Measurements from ENCODE around the gene GLG1.

DNA sequence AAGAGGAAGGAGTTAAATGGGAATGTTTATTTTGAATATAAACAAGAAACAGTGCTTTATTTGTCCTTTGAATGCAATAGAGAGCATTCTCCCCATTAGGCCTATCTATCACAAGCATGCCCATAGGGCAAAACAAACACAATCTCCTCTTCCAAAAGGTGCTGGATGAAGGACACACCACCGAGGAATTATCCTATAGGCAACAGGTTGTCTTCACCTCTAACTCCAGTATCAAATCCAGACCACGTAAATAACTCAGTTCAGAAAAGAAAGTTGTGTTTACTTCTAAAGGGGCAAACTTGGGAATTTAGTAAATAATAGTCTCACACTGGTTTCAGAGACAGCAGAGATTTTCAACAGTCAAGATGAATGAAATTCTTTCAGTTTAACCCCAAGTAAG, 101.9 kb downstream of the GLG1 start:
- TF ChIP-seq, protein P1, sequence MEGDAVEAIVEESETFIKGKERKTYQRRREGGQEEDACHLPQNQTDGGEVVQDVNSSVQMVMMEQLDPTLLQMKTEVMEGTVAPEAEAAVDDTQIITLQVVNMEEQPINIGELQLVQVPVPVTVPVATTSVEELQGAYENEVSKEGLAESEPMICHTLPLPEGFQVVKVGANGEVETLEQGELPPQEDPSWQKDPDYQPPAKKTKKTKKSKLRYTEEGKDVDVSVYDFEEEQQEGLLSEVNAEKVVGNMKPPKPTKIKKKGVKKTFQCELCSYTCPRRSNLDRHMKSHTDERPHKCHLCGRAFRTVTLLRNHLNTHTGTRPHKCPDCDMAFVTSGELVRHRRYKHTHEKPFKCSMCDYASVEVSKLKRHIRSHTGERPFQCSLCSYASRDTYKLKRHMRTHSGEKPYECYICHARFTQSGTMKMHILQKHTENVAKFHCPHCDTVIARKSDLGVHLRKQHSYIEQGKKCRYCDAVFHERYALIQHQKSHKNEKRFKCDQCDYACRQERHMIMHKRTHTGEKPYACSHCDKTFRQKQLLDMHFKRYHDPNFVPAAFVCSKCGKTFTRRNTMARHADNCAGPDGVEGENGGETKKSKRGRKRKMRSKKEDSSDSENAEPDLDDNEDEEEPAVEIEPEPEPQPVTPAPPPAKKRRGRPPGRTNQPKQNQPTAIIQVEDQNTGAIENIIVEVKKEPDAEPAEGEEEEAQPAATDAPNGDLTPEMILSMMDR (conservative IDR thresholded peaks at IDR 0.05): no peak
- TF ChIP-seq EZH2 (IDR thresholded peaks at IDR 0.05; ENCODE audit: low read depth): no peak

Data from PC-9 (cell line).